ENCODE results near the gene U2AF2. TPM values are rescaled to one million over a fixed set of nuclear protein-coding genes. Genes with fewer than 3 reads are reported as not detected.

Gene U2AF2
- total RNA-seq, 1 experiment from 2014 or later, result 321 TPM

DNA sequence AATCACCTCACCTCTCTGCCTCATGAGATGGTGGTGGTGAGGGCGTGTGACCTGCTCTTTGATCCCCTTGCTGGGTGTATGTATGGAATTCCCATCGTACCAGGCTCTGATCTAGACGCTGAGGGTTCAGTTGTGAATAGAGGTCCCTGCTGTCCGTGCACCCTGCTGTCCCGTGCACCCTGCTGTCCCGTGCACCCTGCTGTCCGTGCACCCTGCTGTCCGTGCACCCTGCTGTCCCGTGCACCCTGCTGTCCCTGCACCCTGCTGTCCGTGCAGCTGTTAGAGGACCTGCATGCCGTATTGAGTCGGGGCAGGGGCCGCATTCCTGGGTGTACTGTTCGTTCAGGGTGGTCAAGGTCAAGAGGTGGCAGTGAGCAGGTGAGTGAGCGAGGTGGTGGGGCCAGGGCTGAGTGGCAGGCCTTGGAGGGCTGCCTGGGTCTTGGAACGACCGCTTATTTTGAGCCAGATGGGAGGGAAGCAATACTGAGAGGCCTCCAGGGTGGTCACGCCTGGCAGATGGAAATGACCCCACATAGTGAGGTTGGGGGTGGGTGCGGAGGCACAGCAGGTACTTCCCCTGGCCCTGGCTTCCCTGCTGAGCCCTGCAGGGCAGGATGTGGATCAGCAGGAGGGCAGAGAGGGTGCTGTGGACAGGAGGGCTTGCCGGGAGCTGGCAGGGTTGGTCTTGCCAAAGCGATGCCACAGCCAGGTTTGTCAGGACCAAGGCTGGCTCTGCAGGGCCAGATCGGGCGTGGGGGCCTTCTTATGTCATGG is 15.6 kb downstream of the U2AF2 start:
- H3K27ac ChIP-seq (ENCODE audit: insufficient read length, low read depth, low read length), result no peak overlapping the region
- no peak overlapping the region for H4K8ac ChIP-seq (replicated peaks; ENCODE audit: insufficient read length, low read depth, low read length)
- H3K9ac ChIP-seq (ENCODE audit: extremely low read depth, insufficient read length, low read length), result no peak overlapping the region
- H3K79me2 ChIP-seq (ENCODE audit: insufficient read depth, low read length), result peaks cover 5% of the 10 kb centered on the region; the same call in 1 of the 2 replicates
- H2BK120ac ChIP-seq (ENCODE audit: low read depth, low read length, poor library complexity, severe bottlenecking), result no peak overlapping the region
- H3K14ac ChIP-seq (ENCODE audit: insufficient read depth, low read length), result no peak overlapping the region
- H3K27me3 ChIP-seq (ENCODE audit: insufficient read depth, low read length), result no peaks in the 10 kb centered on the region
- peaks cover under 1% of the 10 kb centered on the region for H3K23me2 ChIP-seq (ENCODE audit: insufficient read length, low read depth, low read length, poor library complexity, severe bottlenecking)
- H4K20me1 ChIP-seq (ENCODE audit: control insufficient read depth, insufficient read depth, insufficient read length), result no peaks in the 10 kb centered on the region
- H2AFZ ChIP-seq (ENCODE audit: low read length), result no peak overlapping the region
- no peak overlapping the region for H3K4ac ChIP-seq (ENCODE audit: low read depth, low read length)
- TF ChIP-seq, protein P1, sequence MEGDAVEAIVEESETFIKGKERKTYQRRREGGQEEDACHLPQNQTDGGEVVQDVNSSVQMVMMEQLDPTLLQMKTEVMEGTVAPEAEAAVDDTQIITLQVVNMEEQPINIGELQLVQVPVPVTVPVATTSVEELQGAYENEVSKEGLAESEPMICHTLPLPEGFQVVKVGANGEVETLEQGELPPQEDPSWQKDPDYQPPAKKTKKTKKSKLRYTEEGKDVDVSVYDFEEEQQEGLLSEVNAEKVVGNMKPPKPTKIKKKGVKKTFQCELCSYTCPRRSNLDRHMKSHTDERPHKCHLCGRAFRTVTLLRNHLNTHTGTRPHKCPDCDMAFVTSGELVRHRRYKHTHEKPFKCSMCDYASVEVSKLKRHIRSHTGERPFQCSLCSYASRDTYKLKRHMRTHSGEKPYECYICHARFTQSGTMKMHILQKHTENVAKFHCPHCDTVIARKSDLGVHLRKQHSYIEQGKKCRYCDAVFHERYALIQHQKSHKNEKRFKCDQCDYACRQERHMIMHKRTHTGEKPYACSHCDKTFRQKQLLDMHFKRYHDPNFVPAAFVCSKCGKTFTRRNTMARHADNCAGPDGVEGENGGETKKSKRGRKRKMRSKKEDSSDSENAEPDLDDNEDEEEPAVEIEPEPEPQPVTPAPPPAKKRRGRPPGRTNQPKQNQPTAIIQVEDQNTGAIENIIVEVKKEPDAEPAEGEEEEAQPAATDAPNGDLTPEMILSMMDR (conservative IDR thresholded peaks at IDR 0.05), result no peak
- no peaks in the 10 kb centered on the region for H3K4me1 ChIP-seq (ENCODE audit: insufficient read depth, low read length)
- H3K79me1 ChIP-seq (ENCODE audit: insufficient read depth, low read depth, low read length, poor library complexity, severe bottlenecking), result no peaks in the 10 kb centered on the region
- DNase-seq, result peak; percentile 72
- H3K23ac ChIP-seq (ENCODE audit: insufficient read length, low read depth, low read length), result no peak overlapping the region
- WGBS (ENCODE audit: extremely low coverage, insufficient read length, low lambda C conversion rate), result no CpG with 5 or more reads among the region's 23 CpGs
- Mint-ChIP-seq H3K4me3 (peak overlapping the region in 1 of 2 experiments; percentile 38; a peak in 2 of 5 replicates), H3K27ac (peak overlapping the region; percentile 48 to 87 (median 77); a peak in 5 of 7 replicates), H3K4me1 (peaks cover 27 to 36% of the 10 kb centered on the region in 2 experiments), H3K27me3 (ENCODE audit: low read depth) (no peaks in the 10 kb centered on the region), H3K36me3 (ENCODE audit: insufficient read depth in 1 of 3, low read depth in 3 of 3) (peaks cover 53 to 79% (median 71%) of the 10 kb centered on the region in 3 experiments), H3K9me3 (no peaks in the 10 kb centered on the region; a peak in 1 of 5 replicates)
- no peak overlapping the region for H2BK15ac ChIP-seq (ENCODE audit: low read depth, low read length)
- H4K91ac ChIP-seq (ENCODE audit: insufficient read length, low read depth, low read length), result no peak overlapping the region
- H4K5ac ChIP-seq (ENCODE audit: insufficient read length, low read depth, low read length), result no peak overlapping the region
- no peak overlapping the region for H2BK12ac ChIP-seq (ENCODE audit: insufficient read length, low read depth, low read length)
- H3K4me2 ChIP-seq (ENCODE audit: insufficient read depth, insufficient read length, low read length), result no peak overlapping the region
- no peak overlapping the region for H3K18ac ChIP-seq (ENCODE audit: insufficient read length, low read depth, low read length)
- no peak overlapping the region for H2AK5ac ChIP-seq (ENCODE audit: insufficient read length, low read length)
- no peak overlapping the region for H3T11ph ChIP-seq (ENCODE audit: low read length)
- no peak overlapping the region for H2BK5ac ChIP-seq (ENCODE audit: insufficient read length, low read length)
- no peaks in the 10 kb centered on the region for H3K9me3 ChIP-seq (ENCODE audit: control insufficient read depth, low read depth, low read length)
- no peak overlapping the region for H3K56ac ChIP-seq (ENCODE audit: insufficient read length, low read depth, low read length)
- H2BK20ac ChIP-seq (ENCODE audit: low read depth, low read length, poor library complexity, severe bottlenecking), result no peak overlapping the region
